GM12801 (cell line): ENCODE results near the gene OR51F1.

Experiments used
- TF ChIP-seq, protein P1 (sequence below): IDR thresholded peaks from one replicate; pipeline ENCODE4 v1.5.1; 2011; ENCODE audit warnings: control low read depth; ENCODE audit not compliant: insufficient read length; ENCODE audit errors: extremely low read depth

The OR51F1 gene, protein sequence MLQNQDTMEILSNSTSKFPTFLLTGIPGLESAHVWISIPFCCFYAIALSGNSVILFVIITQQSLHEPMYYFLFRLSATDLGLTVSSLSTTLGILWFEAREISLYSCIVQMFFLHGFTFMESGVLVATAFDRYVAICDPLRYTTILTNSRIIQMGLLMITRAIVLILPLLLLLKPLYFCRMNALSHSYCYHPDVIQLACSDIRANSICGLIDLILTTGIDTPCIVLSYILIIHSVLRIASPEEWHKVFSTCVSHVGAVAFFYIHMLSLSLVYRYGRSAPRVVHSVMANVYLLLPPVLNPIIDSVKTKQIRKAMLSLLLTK

DNA sequence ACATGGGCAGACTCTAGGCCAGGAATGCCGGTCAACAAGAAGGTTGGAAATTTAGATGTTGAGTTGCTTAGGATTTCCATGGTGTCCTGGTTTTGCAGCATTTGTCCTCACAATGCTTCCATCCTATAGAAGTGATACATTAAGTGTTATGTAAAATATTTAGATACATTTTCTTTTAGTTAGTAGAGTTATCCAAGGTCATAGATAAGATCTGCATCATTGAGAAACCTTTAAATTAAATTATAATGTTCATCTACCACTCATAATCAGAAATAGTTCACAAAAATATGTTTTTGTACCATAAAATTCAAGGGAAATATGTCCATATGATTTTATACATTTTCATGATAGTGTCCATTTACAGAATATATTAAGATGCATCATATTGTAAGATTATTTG, at the start of gene OR51F1:
OR51F1 (minus strand) TSS at position 101 of the 400 bp plus-strand sequence; CDS start at position 101, 0 bp downstream.
- TF ChIP-seq, protein P1, sequence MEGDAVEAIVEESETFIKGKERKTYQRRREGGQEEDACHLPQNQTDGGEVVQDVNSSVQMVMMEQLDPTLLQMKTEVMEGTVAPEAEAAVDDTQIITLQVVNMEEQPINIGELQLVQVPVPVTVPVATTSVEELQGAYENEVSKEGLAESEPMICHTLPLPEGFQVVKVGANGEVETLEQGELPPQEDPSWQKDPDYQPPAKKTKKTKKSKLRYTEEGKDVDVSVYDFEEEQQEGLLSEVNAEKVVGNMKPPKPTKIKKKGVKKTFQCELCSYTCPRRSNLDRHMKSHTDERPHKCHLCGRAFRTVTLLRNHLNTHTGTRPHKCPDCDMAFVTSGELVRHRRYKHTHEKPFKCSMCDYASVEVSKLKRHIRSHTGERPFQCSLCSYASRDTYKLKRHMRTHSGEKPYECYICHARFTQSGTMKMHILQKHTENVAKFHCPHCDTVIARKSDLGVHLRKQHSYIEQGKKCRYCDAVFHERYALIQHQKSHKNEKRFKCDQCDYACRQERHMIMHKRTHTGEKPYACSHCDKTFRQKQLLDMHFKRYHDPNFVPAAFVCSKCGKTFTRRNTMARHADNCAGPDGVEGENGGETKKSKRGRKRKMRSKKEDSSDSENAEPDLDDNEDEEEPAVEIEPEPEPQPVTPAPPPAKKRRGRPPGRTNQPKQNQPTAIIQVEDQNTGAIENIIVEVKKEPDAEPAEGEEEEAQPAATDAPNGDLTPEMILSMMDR: no peak

DNA sequence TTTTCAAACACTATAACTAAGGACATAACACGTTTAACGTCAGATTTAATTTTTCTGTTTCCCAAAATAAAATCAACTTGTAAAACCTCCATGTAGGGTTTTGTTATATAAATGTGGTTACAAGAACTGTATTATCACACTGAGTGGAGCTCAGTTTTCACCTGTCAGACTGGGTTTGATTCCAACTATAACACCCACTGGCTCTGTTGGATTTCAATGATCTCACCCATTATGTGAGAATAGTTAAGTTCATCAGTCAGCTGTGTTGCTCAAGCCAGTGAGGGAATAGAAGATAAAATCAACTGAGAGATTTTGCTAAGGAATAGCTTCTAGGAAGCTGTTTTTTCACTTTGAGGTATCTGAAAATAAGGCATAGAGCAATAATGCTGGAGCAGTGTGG, 39.5 kb upstream of the OR51F1 start:
- TF ChIP-seq, protein P1: no peak

DNA sequence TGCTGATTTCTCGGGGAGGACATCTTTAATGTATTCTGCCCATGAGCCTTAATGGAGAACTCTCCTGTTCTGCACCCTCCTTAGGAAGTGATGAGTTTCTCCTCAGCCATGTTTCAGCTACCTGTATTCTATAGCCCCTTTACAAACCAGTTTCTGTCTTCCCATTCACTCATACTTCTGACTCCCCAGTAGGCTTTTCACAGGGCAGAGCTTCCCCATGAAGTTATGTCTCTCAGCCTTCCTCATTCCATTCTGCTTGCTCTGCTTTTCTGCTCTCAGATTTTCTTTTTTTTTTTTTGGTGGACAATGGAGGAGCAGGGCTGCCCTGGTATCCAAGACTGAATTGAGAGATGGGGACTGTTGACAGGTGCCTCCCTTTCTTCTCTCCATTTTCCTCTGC, 38.7 kb upstream of the OR51F1 start:
- TF ChIP-seq, protein P1: no peak

DNA sequence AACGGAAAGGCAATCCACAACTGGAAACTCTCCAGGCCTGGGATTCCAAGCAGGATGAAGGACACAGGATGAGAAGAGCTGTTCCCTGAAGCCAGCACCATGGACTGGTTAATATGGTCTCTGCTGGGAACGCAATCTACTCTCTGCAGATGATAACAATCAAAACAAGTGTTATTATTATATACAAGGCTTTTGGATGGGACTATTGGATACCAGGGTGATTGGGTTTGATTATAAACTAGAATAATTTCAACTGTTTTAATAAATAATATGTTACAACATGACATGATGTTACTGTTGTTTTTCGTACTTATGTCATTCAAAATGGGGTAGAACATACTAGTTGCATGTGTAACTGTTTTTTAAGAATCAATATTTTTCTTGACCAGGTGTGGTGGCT, 34.5 kb upstream of the OR51F1 start, which contains the start of gene OR52R1:
OR52R1 (minus strand) TSS at position 101 of the 400 bp plus-strand sequence; CDS start at position 101, 0 bp downstream.
- TF ChIP-seq, protein P1: no peak

DNA sequence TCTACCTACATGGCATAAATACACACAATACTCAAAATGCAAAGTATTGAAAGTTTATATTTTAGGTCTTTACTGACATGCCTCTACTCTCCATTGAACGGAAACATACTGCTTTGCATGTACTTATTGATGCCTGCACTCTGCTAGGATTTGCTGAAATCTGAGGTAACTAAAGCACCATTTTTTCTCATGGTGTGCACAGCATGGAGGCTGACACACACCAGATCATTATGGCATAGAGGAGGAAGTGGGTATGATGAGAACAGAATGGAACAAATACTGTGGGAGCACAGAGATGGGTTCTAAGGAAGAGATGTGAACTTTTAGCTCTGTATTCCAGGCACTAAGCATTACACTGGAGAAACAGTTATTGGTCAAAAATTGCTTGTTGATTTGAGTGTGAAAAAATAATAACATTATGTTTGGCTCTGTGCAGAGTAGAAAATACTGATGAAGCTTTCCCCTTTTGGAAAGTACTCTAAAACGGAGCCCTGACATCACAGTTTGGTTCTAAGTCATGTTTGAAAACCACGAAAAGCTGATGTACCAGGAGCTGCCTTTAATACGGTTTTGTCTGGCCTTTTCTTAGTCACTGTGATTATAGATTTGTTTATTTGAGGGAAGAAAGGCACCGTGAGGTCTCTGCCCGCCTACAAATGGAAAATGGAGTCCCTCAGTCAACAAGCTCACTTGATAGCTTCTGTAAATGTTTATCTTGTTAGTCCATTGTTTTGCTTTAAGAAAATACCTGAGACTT, 28.9 kb upstream of the OR51F1 start:
- TF ChIP-seq, protein P1: no peak

DNA sequence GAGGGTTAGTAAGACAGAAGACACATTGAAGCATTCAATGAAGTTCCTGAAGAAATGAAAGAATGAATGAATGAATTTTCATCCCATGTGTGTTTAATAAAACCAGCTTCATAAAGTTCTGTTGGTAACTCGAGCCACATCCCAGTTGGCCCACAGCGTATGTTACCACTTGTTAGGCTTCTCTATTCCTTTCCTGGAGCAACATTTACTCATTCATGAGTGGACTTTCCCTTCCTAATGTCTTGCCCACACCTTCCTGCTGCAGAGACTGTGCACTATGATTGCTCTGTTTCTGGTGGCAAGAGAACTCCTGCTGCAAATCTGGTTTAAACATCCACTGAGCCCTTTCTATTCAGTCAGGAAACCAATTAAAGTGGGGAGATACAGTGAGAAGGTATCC, 27.5 kb upstream of the OR51F1 start:
- TF ChIP-seq, protein P1: no peak

DNA sequence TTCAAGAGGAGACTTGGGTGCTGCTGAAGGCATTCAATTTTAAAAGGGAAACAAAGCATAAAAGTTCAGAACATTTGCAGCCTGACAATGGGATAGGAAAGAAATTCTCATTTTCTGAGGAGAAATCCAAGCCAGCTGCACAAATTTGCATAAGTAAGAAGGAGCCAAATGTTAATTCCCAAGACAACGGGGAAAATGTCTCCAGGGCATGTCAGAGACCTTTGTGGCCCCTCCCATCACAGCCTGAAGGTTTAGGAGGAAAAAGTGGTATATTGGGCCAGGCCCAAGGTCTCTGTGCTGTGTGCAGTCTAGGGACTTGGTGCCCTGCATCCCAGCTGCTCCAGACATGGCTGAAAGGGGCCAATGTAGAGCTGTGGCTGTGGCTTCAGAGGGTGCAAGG, 12.7 kb upstream of the OR51F1 start:
- TF ChIP-seq, protein P1: no peak
